Panc1 (cell line): Measurements from ENCODE around the gene RAD52. TPM values are rescaled to one million over a fixed set of nuclear protein-coding genes. Genes with fewer than 3 reads are reported as not detected.

Source experiments
- ATAC-seq: fragments of 200-7000 bp; cut with Tn5 transposase; 2 replicates; pipeline ENCODE4 v1.9.1; 2020; ENCODE audit warnings: mild to moderate bottlenecking, moderate library complexity
- BruUV-seq: library from RNA; stranded (reverse); fragments of 400-500 nt; replicated peaks from 2 replicates; lab custom pipeline; 2021; lab: Mats Ljungman, UMichigan
- CTCF ChIA-PET: fragments of 300-600 bp; sonication (Branson Sonifier 250); formaldehyde crosslinking; loops from one replicate; lab custom pipeline; 2022; ENCODE audit warnings: antibody characterized with exemption; lab: Charles Lee
- POLR2A ChIA-PET: fragments of 300-600 bp; sonication (Branson Sonifier 250); formaldehyde crosslinking; loops from one replicate; lab custom pipeline; 2022; ENCODE audit warnings: antibody characterized with exemption; lab: Charles Lee
- DNase-seq: peaks from one replicate; pipeline ENCODE4 v3.0.0-alpha.2; 2010; ENCODE audit warnings: low read depth, low spot score
- H3K27ac ChIP-seq: 2 replicates; pipeline ENCODE4 v1.5.1; 2011; ENCODE audit warnings: mild to moderate bottlenecking, low read length, inconsistent platforms
- H3K27me3 ChIP-seq: fragments of 200-500 bp; sonication (Bioruptor generic); 2 replicates; pipeline ENCODE4 v1.6.0; 2014; ENCODE audit warnings: low read length, inconsistent platforms; ENCODE audit not compliant: control insufficient read depth, insufficient read depth
- H3K36me3 ChIP-seq: fragments of 200-500 bp; sonication (Bioruptor generic); 2 replicates; pipeline ENCODE4 v1.5.1; 2014; ENCODE audit warnings: inconsistent platforms, mild to moderate bottlenecking, low read length, moderate library complexity; ENCODE audit not compliant: control insufficient read depth, insufficient read depth
- H3K4me1 ChIP-seq: 2 replicates; pipeline ENCODE4 v1.5.1; 2011; ENCODE audit warnings: inconsistent platforms, mild to moderate bottlenecking, low read length, moderate library complexity; ENCODE audit not compliant: control insufficient read depth, insufficient read depth
- H3K4me3 ChIP-seq, 2 experiments: 2 replicates each; pipeline ENCODE4 v1.5.1; 2011 to 2012; ENCODE audit warnings: low read depth in 2 of 2, low read length in 2 of 2, mild to moderate bottlenecking in 2 of 2, inconsistent platforms in 1 of 2, moderate library complexity in 1 of 2
- H3K9me3 ChIP-seq: fragments of 200-500 bp; sonication (Bioruptor generic); 2 replicates; pipeline ENCODE4 v1.5.1; 2014; ENCODE audit warnings: low read depth, mild to moderate bottlenecking, inconsistent platforms, low read length, moderate library complexity; ENCODE audit not compliant: control insufficient read depth, insufficient read depth
- CTCF ChIP-seq: fragments of 450-650 bp; IDR thresholded peaks from 2 replicates; pipeline ENCODE4 v1.5.1; 2017; ENCODE audit warnings: mild to moderate bottlenecking
- POLR2AphosphoS5 ChIP-seq: IDR thresholded peaks from 2 replicates; pipeline ENCODE4 v1.6.1; 2012; ENCODE audit warnings: mild to moderate bottlenecking, low read depth, low read length, moderate library complexity
- SIN3A ChIP-seq: IDR thresholded peaks from 2 replicates; pipeline ENCODE4 v1.6.1; 2012; ENCODE audit warnings: low read depth, mild to moderate bottlenecking, low read length, moderate library complexity, borderline replicate concordance; ENCODE audit not compliant: insufficient read depth
- TCF7L2 ChIP-seq: IDR thresholded peaks from 2 replicates; pipeline ENCODE4 v1.6.1; 2011; ENCODE audit warnings: mild to moderate bottlenecking, low read depth, low read length, inconsistent platforms
- in situ Hi-C: cut with HindIII; loops from 2 replicates; pipeline ENCODE4 v1.10.0; 2016; ENCODE audit warnings: low sequenced_read_pairs, low pct_unique_long_range_greater_than_20kb
- intact Hi-C: fragments of 100-400 bp; cut with micrococcal nuclease; formaldehyde crosslinking; loops from one replicate; pipeline ENCODE4 v1.10.0; 2022; ENCODE audit not compliant: unreplicated experiment
- total RNA-seq: library from RNA; stranded (reverse); gene quantifications from one replicate; pipeline ENCODE4 v1.2.1, GENCODE V29; 2021; ENCODE audit not compliant: unreplicated experiment
- TF ChIP-seq, protein P1 (sequence below), 2 experiments: IDR thresholded peaks; 2 replicates each; pipeline ENCODE4 v1.6.1; 2011 to 2012; ENCODE audit warnings: low read depth in 2 of 2, control low read depth in 1 of 2, low read length in 1 of 2, mild to moderate bottlenecking in 1 of 2, moderate library complexity in 1 of 2; ENCODE audit not compliant: insufficient read depth in 1 of 2

The RAD52 gene
- total RNA-seq, 1 experiment from 2014 or later: 15.8 TPM

- TF ChIP-seq CTCF (no peak), POLR2AphosphoS5 (no peak), TCF7L2 (no peak), SIN3A (no peak)
- H3K27ac ChIP-seq: peak overlapping the region; percentile 67; the same call in 1 of the 2 replicates
- no peaks in the 10 kb centered on the region for H3K36me3 ChIP-seq
- peak overlapping the region; percentile 69 to 77; a peak in 3 of 4 replicates for H3K4me3 ChIP-seq
- intact Hi-C loops: loop anchor here (10.0 kb wide), 1 partner anchor 102 kb away; no protein-coding TSS in a partner anchor
- no peaks in the 10 kb centered on the region for H3K9me3 ChIP-seq
- H3K4me1 ChIP-seq: peaks cover 20% of the 10 kb centered on the region
- no TSS peak for BruUV-seq
- in situ Hi-C loops: no loop called here
- ChIA-PET CTCF (no interaction called here), POLR2A (no interaction called here)
- ATAC-seq (no peak), DNase-seq (no peak)
- H3K27me3 ChIP-seq: no peaks in the 10 kb centered on the region
Measured at GRCh38 chr12:992647-993046, 43.2 kb upstream of the RAD52 start.

- in situ Hi-C loops: no loop called here
- H3K27me3 ChIP-seq: no peaks in the 10 kb centered on the region
- CTCF ChIA-PET: no interaction called here
- H3K9me3 ChIP-seq: no peaks in the 10 kb centered on the region
- H3K27ac ChIP-seq: peak overlapping the region; percentile 67
- TF ChIP-seq CTCF (no peak), SIN3A (no peak), POLR2AphosphoS5 (no peak), TCF7L2 (no peak)
- TF ChIP-seq, protein P1, sequence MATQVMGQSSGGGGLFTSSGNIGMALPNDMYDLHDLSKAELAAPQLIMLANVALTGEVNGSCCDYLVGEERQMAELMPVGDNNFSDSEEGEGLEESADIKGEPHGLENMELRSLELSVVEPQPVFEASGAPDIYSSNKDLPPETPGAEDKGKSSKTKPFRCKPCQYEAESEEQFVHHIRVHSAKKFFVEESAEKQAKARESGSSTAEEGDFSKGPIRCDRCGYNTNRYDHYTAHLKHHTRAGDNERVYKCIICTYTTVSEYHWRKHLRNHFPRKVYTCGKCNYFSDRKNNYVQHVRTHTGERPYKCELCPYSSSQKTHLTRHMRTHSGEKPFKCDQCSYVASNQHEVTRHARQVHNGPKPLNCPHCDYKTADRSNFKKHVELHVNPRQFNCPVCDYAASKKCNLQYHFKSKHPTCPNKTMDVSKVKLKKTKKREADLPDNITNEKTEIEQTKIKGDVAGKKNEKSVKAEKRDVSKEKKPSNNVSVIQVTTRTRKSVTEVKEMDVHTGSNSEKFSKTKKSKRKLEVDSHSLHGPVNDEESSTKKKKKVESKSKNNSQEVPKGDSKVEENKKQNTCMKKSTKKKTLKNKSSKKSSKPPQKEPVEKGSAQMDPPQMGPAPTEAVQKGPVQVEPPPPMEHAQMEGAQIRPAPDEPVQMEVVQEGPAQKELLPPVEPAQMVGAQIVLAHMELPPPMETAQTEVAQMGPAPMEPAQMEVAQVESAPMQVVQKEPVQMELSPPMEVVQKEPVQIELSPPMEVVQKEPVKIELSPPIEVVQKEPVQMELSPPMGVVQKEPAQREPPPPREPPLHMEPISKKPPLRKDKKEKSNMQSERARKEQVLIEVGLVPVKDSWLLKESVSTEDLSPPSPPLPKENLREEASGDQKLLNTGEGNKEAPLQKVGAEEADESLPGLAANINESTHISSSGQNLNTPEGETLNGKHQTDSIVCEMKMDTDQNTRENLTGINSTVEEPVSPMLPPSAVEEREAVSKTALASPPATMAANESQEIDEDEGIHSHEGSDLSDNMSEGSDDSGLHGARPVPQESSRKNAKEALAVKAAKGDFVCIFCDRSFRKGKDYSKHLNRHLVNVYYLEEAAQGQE (IDR thresholded peaks at IDR 0.05; ENCODE audit: insufficient read depth in 1 of 2, low read depth in 2 of 2, low read length in 1 of 2): no peak
- peak overlapping the region; percentile 69 to 77 for H3K4me3 ChIP-seq
- intact Hi-C loops: loop anchor here (10.0 kb wide), 1 partner anchor 103 kb away; no protein-coding TSS in a partner anchor
- peak; percentile 84 for ATAC-seq
- H3K36me3 ChIP-seq: no peaks in the 10 kb centered on the region
- POLR2A ChIA-PET: interaction anchor here (0.5 to 0.6 kb wide), 3 partner anchors 21 to 164 kb away, joined by 3 to 20 read pairs (median 11); no protein-coding TSS in a partner anchor
- DNase-seq: no peak
- peaks cover 20% of the 10 kb centered on the region for H3K4me1 ChIP-seq
- TSS peak; percentile 92 for BruUV-seq
Measured at GRCh38 chr12:991350-992333, 42.1 kb upstream of the RAD52 start.
